Measurements from ENCODE around the gene PSAT1.

The PSAT1 gene

GRCh38 chr9:78316166-78316892, 19.4 kb downstream of the PSAT1 start:
- no peak for DNase-seq (ENCODE audit: low read depth in 4 of 4, low spot score in 1 of 4)

GRCh38 chr9:78319197-78320029, 22.5 kb downstream of the PSAT1 start:
- no peak for DNase-seq (ENCODE audit: low read depth in 4 of 4, low spot score in 1 of 4)

- no peak for DNase-seq (ENCODE audit: low read depth in 4 of 4, low spot score in 1 of 4)
Measured at GRCh38 chr9:78320030-78320693, 23.2 kb downstream of the PSAT1 start.

GRCh38 chr9:78320875-78321496, 24.1 kb downstream of the PSAT1 start:
- no peak for DNase-seq (ENCODE audit: low read depth in 4 of 4, low spot score in 1 of 4)

- DNase-seq (ENCODE audit: low read depth in 4 of 4, low spot score in 1 of 4) = no peak
Measured at GRCh38 chr9:78321505-78321904, 24.6 kb downstream of the PSAT1 start.

- no peak for DNase-seq (ENCODE audit: low read depth in 4 of 4, low spot score in 1 of 4)
Measured at GRCh38 chr9:78324068-78324650, 27.2 kb downstream of the PSAT1 start.

- no peak for DNase-seq (ENCODE audit: low read depth in 4 of 4, low spot score in 1 of 4)
Measured at GRCh38 chr9:78324682-78325081, 27.8 kb downstream of the PSAT1 start.

GRCh38 chr9:78325343-78325742, 28.4 kb downstream of the PSAT1 start:
- no peak for DNase-seq (ENCODE audit: low read depth in 4 of 4, low spot score in 1 of 4)

GRCh38 chr9:78325846-78326360, 29.0 kb downstream of the PSAT1 start:
- DNase-seq (ENCODE audit: low read depth in 4 of 4, low spot score in 1 of 4) = no peak

GRCh38 chr9:78326564-78326963, 29.6 kb downstream of the PSAT1 start:
- no peak for DNase-seq (ENCODE audit: low read depth in 4 of 4, low spot score in 1 of 4)

GRCh38 chr9:78332381-78332780, 35.5 kb downstream of the PSAT1 start:
- DNase-seq (ENCODE audit: low read depth in 4 of 4, low spot score in 1 of 4) = no peak

- no peak for DNase-seq (ENCODE audit: low read depth in 4 of 4, low spot score in 1 of 4)
Measured at GRCh38 chr9:78348848-78349247, 51.9 kb downstream of the PSAT1 start.

GRCh38 chr9:78351816-78352215, 54.9 kb downstream of the PSAT1 start:
- no peak for DNase-seq (ENCODE audit: low read depth in 4 of 4, low spot score in 1 of 4)

GRCh38 chr9:78354324-78354973, 57.5 kb downstream of the PSAT1 start:
- DNase-seq (ENCODE audit: low read depth in 4 of 4, low spot score in 1 of 4) = no peak

GRCh38 chr9:78354989-78355388, 58.1 kb downstream of the PSAT1 start:
- DNase-seq (ENCODE audit: low read depth in 4 of 4, low spot score in 1 of 4) = no peak

GRCh38 chr9:78356634-78357033, 59.7 kb downstream of the PSAT1 start:
- DNase-seq (ENCODE audit: low read depth in 4 of 4, low spot score in 1 of 4) = no peak

- DNase-seq (ENCODE audit: low read depth in 4 of 4, low spot score in 1 of 4) = no peak
Measured at GRCh38 chr9:78357165-78357873, 60.4 kb downstream of the PSAT1 start.

- DNase-seq (ENCODE audit: low read depth in 4 of 4, low spot score in 1 of 4) = no peak
Measured at GRCh38 chr9:78358329-78359051, 61.6 kb downstream of the PSAT1 start.

GRCh38 chr9:78363221-78363620, 66.3 kb downstream of the PSAT1 start:
- no peak for DNase-seq (ENCODE audit: low read depth in 4 of 4, low spot score in 1 of 4)

Measured in stimulated activated CD4-positive, alpha-beta T cell treated with anti-CD3 and anti-CD28 coated beads, Interleukin-1b, Interleukin-23, amount 100 ng/mL, for 24 hours (primary cell).